Panc1 (cell line): ENCODE data around the gene CELA1. TPM values are rescaled to one million over a fixed set of nuclear protein-coding genes. Genes with fewer than 3 reads are reported as not detected.

ENCODE experiments used
- ATAC-seq: fragments of 200-7000 bp; cut with Tn5 transposase; 2 replicates; pipeline ENCODE4 v1.9.1; 2020; ENCODE audit warnings: mild to moderate bottlenecking, moderate library complexity
- BruUV-seq: library from RNA; stranded (reverse); fragments of 400-500 nt; replicated peaks from 2 replicates; lab custom pipeline; 2021; lab: Mats Ljungman, UMichigan
- CTCF ChIA-PET: fragments of 300-600 bp; sonication (Branson Sonifier 250); formaldehyde crosslinking; loops from one replicate; lab custom pipeline; 2022; ENCODE audit warnings: antibody characterized with exemption; lab: Charles Lee
- POLR2A ChIA-PET: fragments of 300-600 bp; sonication (Branson Sonifier 250); formaldehyde crosslinking; loops from one replicate; lab custom pipeline; 2022; ENCODE audit warnings: antibody characterized with exemption; lab: Charles Lee
- DNase-seq: peaks from one replicate; pipeline ENCODE4 v3.0.0-alpha.2; 2010; ENCODE audit warnings: low read depth, low spot score
- H3K27ac ChIP-seq: 2 replicates; pipeline ENCODE4 v1.5.1; 2011; ENCODE audit warnings: mild to moderate bottlenecking, low read length, inconsistent platforms
- H3K27me3 ChIP-seq: fragments of 200-500 bp; sonication (Bioruptor generic); 2 replicates; pipeline ENCODE4 v1.6.0; 2014; ENCODE audit warnings: low read length, inconsistent platforms; ENCODE audit not compliant: control insufficient read depth, insufficient read depth
- H3K36me3 ChIP-seq: fragments of 200-500 bp; sonication (Bioruptor generic); 2 replicates; pipeline ENCODE4 v1.5.1; 2014; ENCODE audit warnings: inconsistent platforms, mild to moderate bottlenecking, low read length, moderate library complexity; ENCODE audit not compliant: control insufficient read depth, insufficient read depth
- H3K4me1 ChIP-seq: 2 replicates; pipeline ENCODE4 v1.5.1; 2011; ENCODE audit warnings: inconsistent platforms, mild to moderate bottlenecking, low read length, moderate library complexity; ENCODE audit not compliant: control insufficient read depth, insufficient read depth
- H3K4me3 ChIP-seq, 2 experiments: 2 replicates each; pipeline ENCODE4 v1.5.1; 2011 to 2012; ENCODE audit warnings: low read depth in 2 of 2, low read length in 2 of 2, mild to moderate bottlenecking in 2 of 2, inconsistent platforms in 1 of 2, moderate library complexity in 1 of 2
- H3K9me3 ChIP-seq: fragments of 200-500 bp; sonication (Bioruptor generic); 2 replicates; pipeline ENCODE4 v1.5.1; 2014; ENCODE audit warnings: low read depth, mild to moderate bottlenecking, inconsistent platforms, low read length, moderate library complexity; ENCODE audit not compliant: control insufficient read depth, insufficient read depth
- POLR2AphosphoS5 ChIP-seq: IDR thresholded peaks from 2 replicates; pipeline ENCODE4 v1.6.1; 2012; ENCODE audit warnings: mild to moderate bottlenecking, low read depth, low read length, moderate library complexity
- REST ChIP-seq, 2 experiments: IDR thresholded peaks; 2 replicates each; pipeline ENCODE4 v1.6.1; 2011 to 2012; ENCODE audit warnings: low read depth in 2 of 2, control low read depth in 1 of 2, low read length in 1 of 2, mild to moderate bottlenecking in 1 of 2, moderate library complexity in 1 of 2; ENCODE audit not compliant: insufficient read depth in 1 of 2
- SIN3A ChIP-seq: IDR thresholded peaks from 2 replicates; pipeline ENCODE4 v1.6.1; 2012; ENCODE audit warnings: low read depth, mild to moderate bottlenecking, low read length, moderate library complexity, borderline replicate concordance; ENCODE audit not compliant: insufficient read depth
- TCF7L2 ChIP-seq: IDR thresholded peaks from 2 replicates; pipeline ENCODE4 v1.6.1; 2011; ENCODE audit warnings: mild to moderate bottlenecking, low read depth, low read length, inconsistent platforms
- in situ Hi-C: cut with HindIII; loops from 2 replicates; pipeline ENCODE4 v1.10.0; 2016; ENCODE audit warnings: low sequenced_read_pairs, low pct_unique_long_range_greater_than_20kb
- intact Hi-C: fragments of 100-400 bp; cut with micrococcal nuclease; formaldehyde crosslinking; loops from one replicate; pipeline ENCODE4 v1.10.0; 2022; ENCODE audit not compliant: unreplicated experiment
- total RNA-seq: library from RNA; stranded (reverse); gene quantifications from one replicate; pipeline ENCODE4 v1.2.1, GENCODE V29; 2021; ENCODE audit not compliant: unreplicated experiment
- TF ChIP-seq, protein P1 (sequence below): fragments of 450-650 bp; IDR thresholded peaks from 2 replicates; pipeline ENCODE4 v1.5.1; 2017; ENCODE audit warnings: mild to moderate bottlenecking

CELA1 gene
- total RNA-seq, 1 experiment from 2014 or later, result not detected

DNA sequence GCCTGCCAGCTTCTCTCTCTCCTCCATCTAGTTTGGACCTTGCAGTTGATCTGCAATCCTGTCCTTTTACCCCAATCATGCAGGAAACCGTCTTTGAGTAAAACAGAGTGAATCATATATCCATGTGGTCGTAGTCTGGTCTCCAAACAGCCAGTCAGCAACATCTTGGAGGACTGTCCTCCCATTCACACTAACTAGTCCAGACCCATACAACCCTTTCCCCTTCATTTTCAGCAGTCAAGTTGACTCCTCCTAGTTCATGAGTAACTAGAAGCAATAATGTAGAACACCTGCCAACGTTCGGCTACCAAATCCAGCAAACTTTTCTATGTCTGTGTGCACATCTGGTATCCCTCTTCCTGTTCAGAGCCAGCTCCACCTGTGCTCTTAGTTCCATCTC lies 11.7 kb downstream of the CELA1 start:
- Histone ChIP-seq H3K9me3 (no peaks in the 10 kb centered on the region), H3K27ac (no peak overlapping the region), H3K27me3 (no peaks in the 10 kb centered on the region), H3K4me3 (no peak overlapping the region), H3K36me3 (no peaks in the 10 kb centered on the region), H3K4me1 (no peaks in the 10 kb centered on the region)
- no peak for DNase-seq
- TF ChIP-seq POLR2AphosphoS5, result no peak
- ChIA-PET POLR2A (no interaction called here), CTCF (no interaction called here)
- BruUV-seq, result no TSS peak
- intact Hi-C loops (no loop called here), in situ Hi-C loops (no loop called here)
- no peak for ATAC-seq

DNA sequence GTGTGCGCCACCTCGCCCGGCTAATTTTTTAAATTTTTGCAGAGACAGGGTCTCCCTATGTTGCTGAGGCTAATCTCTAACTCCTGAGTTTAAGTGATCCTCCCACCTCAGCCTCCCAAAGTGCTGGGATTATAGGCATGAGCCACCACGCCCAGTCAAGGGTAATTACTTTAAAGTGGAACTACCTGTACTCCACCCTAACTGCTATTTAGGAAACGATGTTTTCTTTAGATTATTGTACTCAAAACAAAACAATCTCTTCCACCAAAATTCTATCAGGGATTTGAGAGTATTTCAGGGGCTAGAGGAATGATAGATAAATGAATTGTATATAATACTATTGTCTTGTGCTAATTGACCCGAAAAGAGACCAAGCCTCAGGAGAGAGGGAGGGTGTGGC lies 12.9 kb downstream of the CELA1 start:
- H3K27me3 ChIP-seq, result no peaks in the 10 kb centered on the region
- ChIA-PET POLR2A (interaction anchor here (0.6 to 0.7 kb wide), 2 partner anchors 110 to 145 kb away, joined by 5 read pairs; no protein-coding TSS in a partner anchor), CTCF (no interaction called here)
- no peak overlapping the region for H3K4me3 ChIP-seq
- ATAC-seq (no peak), DNase-seq (no peak)
- no peaks in the 10 kb centered on the region for H3K36me3 ChIP-seq
- intact Hi-C loops (no loop called here), in situ Hi-C loops (no loop called here)
- H3K27ac ChIP-seq, result no peak overlapping the region
- no peaks in the 10 kb centered on the region for H3K4me1 ChIP-seq
- no peak for TF ChIP-seq TCF7L2
- no peak for TF ChIP-seq REST (IDR thresholded peaks at IDR 0.05; ENCODE audit: insufficient read depth in 1 of 2, low read depth in 2 of 2, low read length in 1 of 2)
- TF ChIP-seq SIN3A, result no peak
- no peak for TF ChIP-seq POLR2AphosphoS5
- TF ChIP-seq, protein P1, sequence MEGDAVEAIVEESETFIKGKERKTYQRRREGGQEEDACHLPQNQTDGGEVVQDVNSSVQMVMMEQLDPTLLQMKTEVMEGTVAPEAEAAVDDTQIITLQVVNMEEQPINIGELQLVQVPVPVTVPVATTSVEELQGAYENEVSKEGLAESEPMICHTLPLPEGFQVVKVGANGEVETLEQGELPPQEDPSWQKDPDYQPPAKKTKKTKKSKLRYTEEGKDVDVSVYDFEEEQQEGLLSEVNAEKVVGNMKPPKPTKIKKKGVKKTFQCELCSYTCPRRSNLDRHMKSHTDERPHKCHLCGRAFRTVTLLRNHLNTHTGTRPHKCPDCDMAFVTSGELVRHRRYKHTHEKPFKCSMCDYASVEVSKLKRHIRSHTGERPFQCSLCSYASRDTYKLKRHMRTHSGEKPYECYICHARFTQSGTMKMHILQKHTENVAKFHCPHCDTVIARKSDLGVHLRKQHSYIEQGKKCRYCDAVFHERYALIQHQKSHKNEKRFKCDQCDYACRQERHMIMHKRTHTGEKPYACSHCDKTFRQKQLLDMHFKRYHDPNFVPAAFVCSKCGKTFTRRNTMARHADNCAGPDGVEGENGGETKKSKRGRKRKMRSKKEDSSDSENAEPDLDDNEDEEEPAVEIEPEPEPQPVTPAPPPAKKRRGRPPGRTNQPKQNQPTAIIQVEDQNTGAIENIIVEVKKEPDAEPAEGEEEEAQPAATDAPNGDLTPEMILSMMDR, result no peak
- no peaks in the 10 kb centered on the region for H3K9me3 ChIP-seq
- BruUV-seq, result no TSS peak

DNA sequence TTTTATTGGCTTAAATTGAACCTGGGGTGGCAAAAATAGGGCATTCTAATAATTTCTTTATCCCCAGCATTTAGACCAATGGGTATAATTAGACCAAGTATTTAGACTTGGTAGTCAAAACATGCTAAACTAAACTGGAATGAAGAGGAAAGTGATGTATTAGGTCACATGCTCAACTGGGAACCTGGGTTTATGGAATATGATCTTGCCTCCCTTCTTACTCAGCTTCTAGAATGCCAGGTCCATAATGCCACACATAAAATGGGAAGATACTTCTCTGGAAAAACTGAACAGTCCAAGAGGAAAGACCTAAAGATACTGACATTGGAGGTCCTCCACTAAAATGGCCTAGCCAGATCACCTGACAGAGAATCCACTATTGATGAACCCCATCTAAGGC lies 16.3 kb downstream of the CELA1 start:
- DNase-seq, result no peak
- BruUV-seq, result no TSS peak
- ChIA-PET POLR2A (interaction anchor here (0.6 kb wide), 1 partner anchor 323 kb away, joined by 6 read pairs; no protein-coding TSS in a partner anchor), CTCF (interaction anchor here (0.5 kb wide), 1 partner anchor 23 kb away, joined by 3 read pairs; no protein-coding TSS in a partner anchor)
- TF ChIP-seq, protein P1, result no peak
- TF ChIP-seq REST (IDR thresholded peaks at IDR 0.05; ENCODE audit: insufficient read depth in 1 of 2, low read depth in 2 of 2, low read length in 1 of 2) (no peak), POLR2AphosphoS5 (no peak), SIN3A (no peak), TCF7L2 (no peak)
- Histone ChIP-seq H3K27ac (no peak overlapping the region), H3K4me1 (no peaks in the 10 kb centered on the region), H3K9me3 (no peaks in the 10 kb centered on the region), H3K27me3 (no peaks in the 10 kb centered on the region), H3K36me3 (no peaks in the 10 kb centered on the region), H3K4me3 (no peak overlapping the region)
- in situ Hi-C loops, result no loop called here
- intact Hi-C loops, result no loop called here
- no peak for ATAC-seq
